Measurements from ENCODE around the gene CDH23. TPM values are rescaled to one million over a fixed set of nuclear protein-coding genes. Genes with fewer than 3 reads are reported as not detected.
A peak's percentile ranks its signal among the peaks of the same experiment; 100 is the strongest.

CDH23 gene
- total and polyA plus RNA-seq, 2 donors (not counting 1 experiment from before 2014, with no cell fraction given), result 0.37 to 0.89 TPM

DNA sequence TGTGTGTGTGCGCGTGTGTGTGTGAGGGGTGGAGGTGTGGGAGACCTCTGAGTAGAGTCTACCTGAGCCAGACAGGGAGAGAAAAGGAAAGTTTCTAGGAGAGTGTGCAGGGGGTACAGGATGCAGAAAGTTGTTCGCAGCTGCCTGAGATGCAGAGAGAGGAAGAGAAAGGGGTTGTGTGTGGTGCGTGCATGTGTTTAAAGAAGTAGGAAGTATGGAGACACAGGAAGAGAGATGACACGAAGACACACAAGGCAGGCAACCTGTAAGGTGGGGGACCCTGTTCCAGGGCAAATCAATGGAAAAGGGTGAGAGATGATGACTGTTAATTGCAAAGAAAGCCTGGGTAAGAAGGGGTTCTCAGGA is 270.6 kb downstream of the CDH23 start:
- no peaks in the 10 kb centered on the region for H3K36me3 ChIP-seq (replicated peaks in 1 of 2; ENCODE audit: control extremely low read depth in 1 of 2, control insufficient read depth in 1 of 2, extremely low read depth in 1 of 2, insufficient read depth in 2 of 2, low read length in 1 of 2)
- no peaks in the 10 kb centered on the region for H3K27me3 ChIP-seq (replicated peaks in 1 of 4; ENCODE audit: control extremely low read depth in 1 of 4, control insufficient read depth in 3 of 4, insufficient read depth in 4 of 4, low read length in 3 of 4)
- peak overlapping the region; percentile 0 for H3K4me3 Mint-ChIP-seq
- TF ChIP-seq, protein P1, sequence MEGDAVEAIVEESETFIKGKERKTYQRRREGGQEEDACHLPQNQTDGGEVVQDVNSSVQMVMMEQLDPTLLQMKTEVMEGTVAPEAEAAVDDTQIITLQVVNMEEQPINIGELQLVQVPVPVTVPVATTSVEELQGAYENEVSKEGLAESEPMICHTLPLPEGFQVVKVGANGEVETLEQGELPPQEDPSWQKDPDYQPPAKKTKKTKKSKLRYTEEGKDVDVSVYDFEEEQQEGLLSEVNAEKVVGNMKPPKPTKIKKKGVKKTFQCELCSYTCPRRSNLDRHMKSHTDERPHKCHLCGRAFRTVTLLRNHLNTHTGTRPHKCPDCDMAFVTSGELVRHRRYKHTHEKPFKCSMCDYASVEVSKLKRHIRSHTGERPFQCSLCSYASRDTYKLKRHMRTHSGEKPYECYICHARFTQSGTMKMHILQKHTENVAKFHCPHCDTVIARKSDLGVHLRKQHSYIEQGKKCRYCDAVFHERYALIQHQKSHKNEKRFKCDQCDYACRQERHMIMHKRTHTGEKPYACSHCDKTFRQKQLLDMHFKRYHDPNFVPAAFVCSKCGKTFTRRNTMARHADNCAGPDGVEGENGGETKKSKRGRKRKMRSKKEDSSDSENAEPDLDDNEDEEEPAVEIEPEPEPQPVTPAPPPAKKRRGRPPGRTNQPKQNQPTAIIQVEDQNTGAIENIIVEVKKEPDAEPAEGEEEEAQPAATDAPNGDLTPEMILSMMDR (IDR thresholded peaks at IDR 0.05), result no peak
- TF ChIP-seq EZH2 (IDR thresholded peaks at IDR 0.05; ENCODE audit: borderline replicate concordance, insufficient read depth, low read depth, low read length, poor library complexity, severe bottlenecking), result no peak
- peak overlapping the region; percentile 2 for H3K27ac Mint-ChIP-seq
- WGBS (ENCODE audit: insufficient coverage), result 0% methylated on average over 5 of the region's 5 CpGs
- no peaks in the 10 kb centered on the region for H3K27me3 Mint-ChIP-seq
- no peaks in the 10 kb centered on the region for H3K9me3 ChIP-seq (ENCODE audit: control extremely low read depth in 1 of 3, control insufficient read depth in 2 of 3, insufficient read depth in 1 of 3, low read length in 2 of 3)
- H3K4me1 ChIP-seq (ENCODE audit: control insufficient read depth in 2 of 2, insufficient read depth in 2 of 2, low read length in 2 of 2), result peaks cover 19 to 22% of the 10 kb centered on the region in 2 donors
- H3K27ac ChIP-seq (ENCODE audit: low read length in 2 of 2), result no peak overlapping the region
- ChIA-PET CTCF (interaction anchor here (0.7 to 5.3 kb wide), 6 partner anchors 27 to 283 kb away, joined by 3 to 48 read pairs (median 5); no protein-coding TSS in a partner anchor), POLR2A (interaction anchor here (1.7 kb wide), 1 partner anchor 106 kb away, joined by 5 read pairs; the partner anchor contains the start of gene VSIR)
- H3K79me2 ChIP-seq (ENCODE audit: control insufficient read depth, insufficient read depth, low read length), result no peaks in the 10 kb centered on the region
- peaks cover 17% of the 10 kb centered on the region for H3K4me1 Mint-ChIP-seq
- ATAC-seq (ENCODE audit: low read depth) (peak; percentile 67), DNase-seq (no peak)
- no peak overlapping the region for H3K4me3 ChIP-seq (ENCODE audit: control extremely low read depth in 1 of 5, extremely low read depth in 1 of 5, insufficient read depth in 1 of 5, low read depth in 2 of 5, low read length in 4 of 5)
- intact Hi-C loops (cut with micrococcal nuclease), result loop anchor here (2.0 kb wide), 1 partner anchor 27 kb away; no protein-coding TSS in a partner anchor
- peak overlapping the region; percentile 57 for H3K4me2 ChIP-seq (replicated peaks; ENCODE audit: low read depth, low read length, poor library complexity, severe bottlenecking)
- H3K9ac ChIP-seq (ENCODE audit: low read length), result no peak overlapping the region
- H3K9me3 Mint-ChIP-seq (ENCODE audit: insufficient read depth), result no peaks in the 10 kb centered on the region
- H2AFZ ChIP-seq (ENCODE audit: insufficient read depth, low read depth, low read length, poor library complexity, severe bottlenecking), result peak overlapping the region; percentile 64
- no peaks in the 10 kb centered on the region for H4K20me1 ChIP-seq (ENCODE audit: control insufficient read depth, insufficient read depth, low read length, poor library complexity, severe bottlenecking)

DNA sequence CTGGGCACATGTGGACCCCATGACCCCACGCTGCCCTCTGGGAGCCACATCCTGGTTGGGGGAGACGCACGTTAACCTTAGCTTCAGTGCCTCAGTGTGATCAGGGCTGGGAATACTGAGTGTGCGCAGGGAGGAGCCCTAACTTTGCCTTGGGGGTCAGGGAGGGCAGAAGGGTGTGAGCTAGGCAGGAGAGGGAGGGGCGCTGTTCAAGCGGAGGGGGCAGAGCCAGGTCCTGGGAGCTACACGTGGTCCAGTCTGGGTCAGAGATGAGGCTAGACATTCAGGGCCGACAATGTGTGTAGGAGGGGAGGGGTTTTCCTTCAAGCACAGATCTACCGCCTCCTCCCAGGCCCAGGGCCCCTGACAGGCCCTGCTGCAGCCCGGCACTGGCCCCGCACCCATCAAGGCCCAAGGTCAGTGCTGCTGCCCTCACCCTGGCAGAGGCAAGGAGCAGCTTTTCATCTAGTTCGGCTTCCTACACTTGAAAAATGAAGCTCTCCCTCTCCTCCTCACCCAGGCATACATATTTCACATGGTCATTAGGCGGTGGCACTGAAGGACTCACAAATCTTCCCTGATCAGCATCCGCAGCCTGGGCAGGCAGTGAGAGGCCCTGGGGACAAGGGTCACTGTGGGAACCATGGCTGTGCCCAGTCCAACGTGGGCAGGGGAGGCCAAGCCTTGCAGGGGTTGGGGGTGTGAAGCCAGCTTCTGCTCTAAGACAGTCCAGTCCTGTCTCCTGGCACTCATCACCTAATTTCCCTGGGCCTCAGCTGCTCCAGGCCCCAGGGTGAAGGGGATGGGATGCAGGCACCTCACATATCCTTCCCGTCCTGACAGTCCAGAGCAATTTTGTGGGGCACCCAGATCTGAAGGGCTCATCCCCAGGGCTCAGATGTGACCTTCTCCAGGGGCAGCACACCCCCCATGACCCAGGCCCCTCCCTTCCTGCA is 275.6 kb downstream of the CDH23 start:
- Histone ChIP-seq H3K4me1 (ENCODE audit: control insufficient read depth in 2 of 2, insufficient read depth in 2 of 2, low read length in 2 of 2) (peaks cover 10 to 12% of the 10 kb centered on the region in 2 donors), H3K79me2 (ENCODE audit: control insufficient read depth, insufficient read depth, low read length) (no peaks in the 10 kb centered on the region), H3K4me2 (replicated peaks; ENCODE audit: low read depth, low read length, poor library complexity, severe bottlenecking) (no peak overlapping the region), H3K27me3 (replicated peaks in 1 of 4; ENCODE audit: control extremely low read depth in 1 of 4, control insufficient read depth in 3 of 4, insufficient read depth in 4 of 4, low read length in 3 of 4) (no peaks in the 10 kb centered on the region), H3K9ac (ENCODE audit: low read length) (no peak overlapping the region), H3K36me3 (replicated peaks in 1 of 2; ENCODE audit: control extremely low read depth in 1 of 2, control insufficient read depth in 1 of 2, extremely low read depth in 1 of 2, insufficient read depth in 2 of 2, low read length in 1 of 2) (no peaks in the 10 kb centered on the region), H3K9me3 (ENCODE audit: control extremely low read depth in 1 of 3, control insufficient read depth in 2 of 3, insufficient read depth in 1 of 3, low read length in 2 of 3) (no peaks in the 10 kb centered on the region), H4K20me1 (ENCODE audit: control insufficient read depth, insufficient read depth, low read length, poor library complexity, severe bottlenecking) (no peaks in the 10 kb centered on the region), H2AFZ (ENCODE audit: insufficient read depth, low read depth, low read length, poor library complexity, severe bottlenecking) (no peak overlapping the region), H3K27ac (ENCODE audit: low read length in 2 of 2) (no peak overlapping the region), H3K4me3 (ENCODE audit: control extremely low read depth in 1 of 5, extremely low read depth in 1 of 5, insufficient read depth in 1 of 5, low read depth in 2 of 5, low read length in 4 of 5) (no peak overlapping the region)
- Mint-ChIP-seq H3K9me3 (ENCODE audit: insufficient read depth) (no peaks in the 10 kb centered on the region), H3K4me1 (peaks cover 10% of the 10 kb centered on the region), H3K27ac (no peak overlapping the region), H3K4me3 (no peak overlapping the region), H3K27me3 (peaks cover 2% of the 10 kb centered on the region)
- ChIA-PET CTCF (interaction anchor here (1.1 kb wide), 1 partner anchor 24 kb away, joined by 3 read pairs; no protein-coding TSS in a partner anchor), POLR2A (no interaction called here)
- ATAC-seq (ENCODE audit: low read depth), result no peak
- no peak for DNase-seq
- no peak for TF ChIP-seq EZH2 (IDR thresholded peaks at IDR 0.05; ENCODE audit: borderline replicate concordance, insufficient read depth, low read depth, low read length, poor library complexity, severe bottlenecking)
- TF ChIP-seq, protein P1 (IDR thresholded peaks at IDR 0.05), result no peak
- 90% methylated on average over 16 of the region's 16 CpGs for WGBS (ENCODE audit: insufficient coverage)
- intact Hi-C loops (cut with micrococcal nuclease), result no loop called here
